ENCODE results near the gene BARX2.
"Not testable (repeated sequence)": the region's sequence is repeated elsewhere in the genome, so short reads cannot be mapped to it uniquely, and the experiment has no call there.

BARX2 gene, protein sequence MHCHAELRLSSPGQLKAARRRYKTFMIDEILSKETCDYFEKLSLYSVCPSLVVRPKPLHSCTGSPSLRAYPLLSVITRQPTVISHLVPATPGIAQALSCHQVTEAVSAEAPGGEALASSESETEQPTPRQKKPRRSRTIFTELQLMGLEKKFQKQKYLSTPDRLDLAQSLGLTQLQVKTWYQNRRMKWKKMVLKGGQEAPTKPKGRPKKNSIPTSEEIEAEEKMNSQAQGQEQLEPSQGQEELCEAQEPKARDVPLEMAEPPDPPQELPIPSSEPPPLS

DNA sequence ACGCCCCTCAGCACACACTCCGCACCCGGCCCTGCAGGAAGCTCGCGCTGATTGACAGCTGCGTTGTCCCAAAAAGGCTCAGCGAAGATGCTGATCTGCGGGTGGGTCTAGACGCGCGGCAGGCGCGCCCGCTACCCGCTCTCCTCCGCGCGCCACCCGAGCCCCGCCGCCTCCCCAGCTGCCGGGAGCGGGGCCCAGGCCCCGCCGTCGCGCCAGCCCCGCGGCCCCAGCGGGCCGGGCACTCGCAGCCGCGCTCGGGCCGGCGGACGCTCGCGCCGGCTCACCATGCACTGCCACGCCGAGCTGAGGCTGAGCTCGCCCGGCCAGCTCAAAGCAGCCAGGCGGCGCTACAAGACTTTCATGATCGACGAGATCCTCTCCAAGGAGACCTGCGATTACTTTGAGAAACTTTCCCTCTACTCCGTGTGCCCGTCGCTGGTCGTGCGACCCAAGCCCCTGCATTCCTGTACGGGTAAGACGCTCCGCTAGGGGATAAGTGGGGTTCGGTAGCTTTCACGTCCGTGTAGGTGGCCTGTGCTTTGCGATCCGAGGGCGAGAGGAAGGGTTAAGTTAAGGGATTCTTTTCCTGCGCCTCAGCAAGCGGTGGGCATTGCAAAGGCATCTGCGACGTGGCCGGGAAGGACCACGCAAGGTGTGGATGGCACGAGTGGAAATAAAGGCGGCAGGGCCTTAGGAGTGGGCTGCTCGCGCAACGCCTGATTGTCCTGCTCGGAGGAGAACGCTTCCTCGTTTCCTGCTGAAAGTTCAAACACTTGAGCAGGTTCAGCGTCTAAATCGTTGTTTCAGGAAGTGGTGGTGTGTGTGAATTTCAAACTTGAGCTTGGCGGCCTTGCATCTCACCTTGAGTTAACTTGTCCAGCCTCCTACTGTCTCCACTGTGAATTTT lies at the start of gene BARX2:
Gene BARX2, plus strand, starts transcription at position 98 of the 907 bp plus-strand sequence. Its CDS starts 188 bp downstream, at position 286.
- DNase-seq, result peak; percentile 21

DNA sequence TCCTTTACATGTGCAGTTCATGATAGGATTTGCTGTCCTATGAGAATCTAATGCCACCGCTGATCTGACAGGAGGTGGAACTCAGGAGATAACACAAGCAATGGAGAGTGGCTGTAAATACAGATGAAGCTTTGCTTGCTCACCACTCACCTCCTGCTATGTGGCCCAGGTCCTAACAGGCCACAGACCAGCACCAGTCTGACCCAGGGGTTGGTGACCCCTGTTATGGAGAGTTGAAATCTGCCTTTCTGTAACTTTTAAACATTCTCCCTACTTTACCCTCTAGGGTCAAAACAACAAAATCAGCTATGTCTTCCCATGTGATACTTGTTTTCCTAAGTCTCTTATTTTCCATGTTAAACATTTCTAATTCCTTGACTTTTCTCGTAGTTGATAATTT lies 48.7 kb upstream of the BARX2 start:
- no peak for DNase-seq

DNA sequence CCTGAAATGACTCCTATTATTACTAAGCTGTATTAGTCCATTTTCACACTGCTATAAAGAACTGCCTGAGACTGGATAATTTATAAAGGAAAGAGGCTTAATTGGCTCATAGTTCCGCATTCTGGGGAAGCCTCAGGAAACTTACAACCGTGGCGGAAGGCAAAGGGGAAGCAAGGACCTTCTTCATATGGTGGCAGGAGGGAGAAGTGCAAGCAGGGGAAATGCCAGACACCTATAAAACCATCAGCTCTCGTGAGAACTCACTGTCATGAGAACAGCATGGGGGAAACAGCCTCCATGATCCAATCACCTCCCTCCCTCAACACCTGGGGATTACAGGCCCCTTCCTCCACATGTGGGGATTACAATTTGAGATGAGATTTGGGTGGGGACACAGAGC lies 47.9 kb upstream of the BARX2 start:
- not testable (repeated sequence) for DNase-seq

DNA sequence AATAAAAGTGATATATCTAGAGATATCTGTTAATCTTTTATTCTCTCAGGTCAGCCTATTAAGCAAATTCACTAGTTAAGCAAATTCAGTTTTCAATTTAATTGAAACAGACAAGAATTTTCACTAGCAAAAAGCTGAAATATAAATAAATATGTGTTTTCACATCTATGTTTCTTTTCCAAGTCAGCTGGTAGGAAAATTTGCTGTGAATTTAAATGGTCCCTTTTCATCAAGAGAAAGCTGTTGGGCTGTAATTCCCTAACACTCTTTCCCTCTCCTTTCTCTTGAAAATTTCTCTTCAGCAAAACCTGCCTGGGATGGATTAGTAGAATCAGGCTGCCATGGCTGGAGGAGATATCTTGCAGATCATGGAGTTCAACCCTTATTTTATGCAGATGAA lies 46.9 kb upstream of the BARX2 start:
- DNase-seq, result no peak

DNA sequence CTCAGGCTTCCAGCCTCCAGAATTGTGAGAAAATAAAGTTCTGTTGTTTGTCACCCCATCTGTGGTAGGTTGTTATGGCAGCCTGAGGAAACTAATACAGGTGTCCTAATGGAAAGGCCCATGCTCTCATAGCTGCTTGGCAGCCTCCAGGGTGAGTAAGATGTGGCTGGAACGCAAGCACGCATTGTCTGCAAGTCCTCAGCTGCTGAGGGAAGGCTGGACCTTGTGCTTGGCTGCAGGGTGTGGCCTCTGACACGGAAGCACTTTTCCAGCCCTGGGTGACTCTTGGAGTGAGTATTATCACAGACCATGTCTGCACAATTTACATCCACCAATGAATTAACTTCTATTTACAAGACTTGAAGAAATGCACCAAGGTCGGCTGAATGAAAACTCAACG lies 44.4 kb upstream of the BARX2 start:
- no peak for DNase-seq

DNA sequence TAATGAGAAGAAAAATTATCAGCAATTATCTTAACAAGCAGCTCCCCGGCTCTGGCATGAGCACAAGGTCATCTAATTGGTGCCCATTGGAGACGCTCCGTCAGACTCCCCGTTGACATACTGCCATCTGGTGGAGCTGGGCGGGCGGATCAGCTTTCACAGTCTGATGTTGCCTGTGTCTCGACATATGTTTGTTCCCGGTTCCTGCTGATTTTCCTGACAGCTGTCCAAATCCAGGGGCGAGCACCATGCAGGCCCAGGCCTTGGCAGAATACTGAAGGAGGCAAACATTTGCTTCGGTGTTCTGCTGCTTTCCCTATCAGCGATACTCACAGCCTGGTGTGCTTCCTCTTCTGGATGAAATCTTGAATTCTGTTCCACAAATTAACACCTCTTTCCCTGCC lies 43.8 kb upstream of the BARX2 start:
- peak; percentile 68 for DNase-seq

DNA sequence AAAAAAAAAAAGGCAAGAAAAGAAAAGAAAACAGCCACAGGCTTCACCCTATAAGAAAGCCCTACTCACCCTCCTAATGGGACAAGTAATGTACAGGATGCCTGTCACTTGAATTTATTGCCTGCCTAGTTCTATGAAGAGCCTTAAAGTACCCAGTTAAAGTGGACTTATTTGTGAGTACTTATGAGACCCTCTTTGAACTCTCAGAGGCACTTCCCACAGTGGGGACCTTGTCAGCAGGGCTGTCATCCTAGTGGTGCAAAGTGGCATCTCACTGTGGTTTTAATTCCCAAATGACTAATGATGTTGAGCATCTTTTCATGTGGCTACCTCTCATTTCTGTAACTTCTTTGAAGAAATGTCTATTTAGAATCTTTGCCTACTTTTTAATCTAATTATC lies 41.8 kb upstream of the BARX2 start:
- DNase-seq, result no peak

DNA sequence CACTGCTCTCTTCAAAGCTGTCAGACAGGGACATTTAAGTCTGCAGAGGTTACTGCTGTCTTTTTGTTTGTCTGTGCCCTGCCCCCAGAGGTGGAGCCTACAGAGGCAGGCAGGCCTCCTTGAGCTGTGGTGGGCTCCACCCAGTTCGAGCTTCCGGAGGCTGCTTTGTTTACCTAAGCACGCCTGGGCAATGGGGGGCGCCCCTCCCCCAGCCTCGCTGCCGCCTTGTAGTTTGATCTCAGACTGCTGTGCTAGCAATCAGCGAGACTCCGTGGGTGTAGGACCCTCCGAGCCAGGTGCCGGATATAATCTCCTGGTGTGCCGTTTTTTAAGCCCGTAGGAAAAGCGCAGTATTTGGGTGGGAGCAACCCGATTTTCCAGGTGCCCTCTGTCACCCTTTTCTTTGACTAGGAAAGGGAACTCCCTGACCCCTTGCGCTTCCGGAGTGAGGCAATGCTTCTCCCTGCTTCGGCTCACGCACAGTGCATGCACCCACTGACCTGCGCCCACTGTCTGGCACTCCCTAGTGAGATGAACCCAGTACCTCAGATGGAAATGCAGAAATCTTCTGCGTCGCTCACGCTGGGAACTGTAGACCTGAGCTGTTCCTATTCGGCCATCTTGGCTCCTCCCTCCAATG lies 31.2 kb upstream of the BARX2 start:
- not testable (repeated sequence) for DNase-seq

DNA sequence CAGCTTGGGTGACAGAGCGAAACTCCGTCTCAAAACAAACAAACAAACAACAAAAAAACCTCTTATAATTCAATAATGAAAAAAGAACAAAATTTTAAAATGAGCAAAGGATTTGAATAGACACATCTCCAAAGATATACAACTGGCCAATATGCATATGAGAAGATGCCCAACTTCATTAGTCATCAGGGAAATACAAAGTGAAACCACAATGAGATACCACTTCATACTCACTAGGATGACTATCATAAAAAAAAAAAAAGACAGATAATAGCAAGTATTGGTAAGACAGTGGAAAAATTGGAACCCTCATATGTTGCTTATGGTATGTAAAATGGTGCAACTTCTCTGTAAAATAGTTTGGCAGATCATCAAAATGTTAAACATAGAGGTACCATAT lies 28.7 kb upstream of the BARX2 start:
- DNase-seq, result no peak

DNA sequence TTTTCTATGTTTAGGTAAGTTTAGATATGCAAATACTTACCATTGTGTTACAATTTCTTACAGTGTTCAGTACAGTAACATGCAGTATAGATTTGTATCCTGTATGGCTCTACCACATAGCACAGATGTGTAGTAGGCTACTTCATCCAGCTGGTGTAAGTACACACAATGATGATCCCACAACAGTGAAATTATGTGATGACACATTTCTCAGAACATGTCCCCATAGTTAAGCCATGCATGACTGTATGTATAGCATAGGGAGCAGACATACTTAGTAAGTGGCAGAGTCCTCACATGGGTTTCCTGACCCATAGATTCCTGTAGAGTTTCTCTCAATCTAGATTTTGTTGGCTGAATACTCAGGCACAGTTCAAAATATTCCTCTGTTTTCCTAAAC lies 26.8 kb upstream of the BARX2 start:
- no peak for DNase-seq

DNA sequence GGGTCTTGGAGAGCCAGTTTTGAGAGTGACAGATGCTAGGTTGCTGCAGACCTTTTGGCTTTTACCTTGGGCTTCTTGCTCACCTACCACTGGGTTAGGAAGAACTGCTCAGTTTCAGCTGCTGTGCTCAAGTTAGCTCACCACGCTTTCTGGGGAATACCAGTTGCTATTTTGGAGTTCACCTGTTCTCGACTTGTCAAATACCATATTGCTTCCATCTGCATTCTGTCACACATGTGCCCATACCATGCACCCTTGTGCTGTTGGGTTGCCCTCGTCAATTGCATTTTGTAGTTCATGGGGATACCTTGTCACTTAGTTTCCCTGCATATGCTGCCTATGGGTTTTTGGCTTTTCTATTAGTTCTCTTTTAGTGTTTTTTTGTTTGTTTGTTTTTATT lies 23.0 kb upstream of the BARX2 start:
- no peak for DNase-seq

DNA sequence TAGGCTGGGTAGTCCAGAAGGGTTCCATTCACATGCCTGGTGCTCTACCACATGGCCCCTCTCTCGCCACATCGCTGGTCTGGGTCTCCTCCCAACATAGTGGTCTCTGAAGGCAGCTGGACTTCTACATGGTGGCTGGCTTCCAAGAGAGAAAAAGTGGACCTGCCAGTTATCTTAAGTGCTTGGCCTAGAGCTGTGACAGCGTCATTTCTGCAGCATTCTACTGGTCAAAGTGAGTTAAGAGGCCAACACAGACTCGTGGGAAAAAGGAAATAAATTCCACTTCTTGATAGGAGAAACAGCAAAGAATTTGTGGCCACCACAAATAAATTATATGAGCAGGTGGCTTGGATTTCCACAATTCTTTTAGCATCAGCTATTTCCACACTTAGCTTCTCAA lies 21.0 kb upstream of the BARX2 start:
- DNase-seq, result no peak

DNA sequence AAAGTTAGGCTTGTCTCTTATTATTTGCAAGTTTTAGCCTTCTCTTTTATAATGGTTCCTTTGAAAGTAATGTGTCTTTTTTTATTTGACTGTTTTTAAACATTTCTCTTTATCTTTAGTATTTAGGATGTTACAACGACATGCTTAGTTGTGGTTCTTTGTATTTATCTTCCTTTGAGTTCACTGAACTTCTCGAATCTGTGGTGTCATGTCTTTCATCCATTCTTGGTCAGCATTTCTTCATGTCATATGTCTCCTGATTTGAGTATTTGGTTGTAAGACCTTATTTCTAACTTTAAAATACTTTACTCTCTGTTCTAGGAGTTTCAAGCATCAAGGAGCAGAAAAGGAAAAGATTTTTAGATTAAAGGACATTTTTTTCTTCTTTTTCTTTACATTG lies 15.9 kb upstream of the BARX2 start:
- no peak for DNase-seq

DNA sequence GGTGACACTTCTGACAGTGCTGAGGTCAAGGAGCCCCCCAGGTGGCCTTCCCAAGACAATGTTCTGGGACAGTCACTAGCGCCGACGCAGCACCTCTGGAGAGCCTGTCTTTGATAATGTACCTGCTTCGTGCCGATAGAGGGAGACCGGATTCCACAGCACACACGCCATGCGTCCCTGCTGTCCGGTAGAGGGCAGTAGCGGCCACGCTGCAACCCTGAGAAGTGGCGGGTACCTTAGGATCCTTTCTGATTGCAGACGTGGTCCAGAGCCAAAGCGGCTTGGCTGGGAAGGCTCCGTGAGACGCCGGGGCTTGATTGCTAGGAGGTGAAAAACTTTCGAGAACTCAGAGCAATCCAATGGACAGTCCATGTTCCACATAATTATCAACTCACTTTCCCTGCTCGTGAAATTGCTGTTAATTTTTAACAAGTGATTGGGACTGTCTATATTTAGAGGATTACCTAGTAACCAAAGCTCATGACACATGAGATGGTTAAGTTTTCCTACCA lies 11.4 kb upstream of the BARX2 start:
- DNase-seq, result peak; percentile 75

DNA sequence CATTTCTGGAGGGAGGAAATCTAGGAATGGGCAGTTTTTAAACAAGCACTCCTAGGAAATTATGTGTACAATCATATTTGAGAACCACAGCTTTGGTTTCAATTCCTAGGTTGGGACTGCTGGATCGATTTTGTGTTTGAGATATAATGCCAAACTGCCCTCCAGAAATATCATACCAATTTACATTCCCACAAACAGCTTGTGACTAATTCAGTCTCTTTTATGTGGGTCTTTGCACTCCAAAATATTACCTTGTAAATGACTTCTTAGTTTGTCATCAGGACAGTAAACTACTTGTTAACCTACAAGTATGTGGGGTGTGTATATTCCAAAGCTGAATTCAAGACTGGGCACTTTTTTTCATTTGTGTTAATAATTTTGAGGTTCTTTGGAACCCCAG lies 9.8 kb upstream of the BARX2 start:
- DNase-seq, result no peak

DNA sequence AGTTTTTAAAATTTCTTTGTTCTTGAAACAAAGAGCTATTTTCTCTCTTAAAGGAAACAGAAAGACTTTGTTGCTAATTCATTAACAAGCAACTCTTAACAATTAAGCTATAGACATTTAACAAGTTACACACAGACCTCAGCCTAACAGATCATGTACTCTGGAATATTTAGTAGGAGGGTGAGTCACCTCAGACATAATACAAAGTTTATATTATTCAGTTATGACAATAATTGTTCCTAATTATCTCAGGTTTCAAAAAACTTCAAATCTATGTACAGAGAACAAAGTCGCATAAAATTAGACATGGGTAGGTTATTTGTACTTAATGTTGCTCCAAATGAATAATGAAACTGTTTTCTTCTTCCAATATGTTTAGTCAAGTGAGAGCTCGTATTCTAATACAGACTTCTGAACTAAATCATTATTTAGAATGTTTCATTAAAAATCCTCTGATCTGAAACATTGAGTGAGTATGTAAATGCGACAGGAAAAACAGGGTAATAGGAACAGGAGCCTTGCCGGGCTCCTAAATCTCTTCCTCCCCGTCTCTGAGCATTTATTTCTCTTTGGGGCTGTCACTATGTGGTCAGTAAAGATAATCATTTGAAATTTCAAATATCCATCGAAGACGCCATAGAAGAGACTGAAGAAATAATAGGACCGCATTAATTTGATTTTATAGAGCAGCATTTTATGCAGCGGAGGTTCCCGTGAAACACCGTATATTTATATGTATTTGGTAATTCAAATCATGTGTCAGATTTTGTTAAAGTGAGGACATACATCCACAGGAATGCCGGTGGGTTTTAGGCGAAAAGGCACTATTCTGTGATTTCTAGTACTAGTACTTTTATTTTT lies 8.7 kb upstream of the BARX2 start:
- DNase-seq, result no peak

DNA sequence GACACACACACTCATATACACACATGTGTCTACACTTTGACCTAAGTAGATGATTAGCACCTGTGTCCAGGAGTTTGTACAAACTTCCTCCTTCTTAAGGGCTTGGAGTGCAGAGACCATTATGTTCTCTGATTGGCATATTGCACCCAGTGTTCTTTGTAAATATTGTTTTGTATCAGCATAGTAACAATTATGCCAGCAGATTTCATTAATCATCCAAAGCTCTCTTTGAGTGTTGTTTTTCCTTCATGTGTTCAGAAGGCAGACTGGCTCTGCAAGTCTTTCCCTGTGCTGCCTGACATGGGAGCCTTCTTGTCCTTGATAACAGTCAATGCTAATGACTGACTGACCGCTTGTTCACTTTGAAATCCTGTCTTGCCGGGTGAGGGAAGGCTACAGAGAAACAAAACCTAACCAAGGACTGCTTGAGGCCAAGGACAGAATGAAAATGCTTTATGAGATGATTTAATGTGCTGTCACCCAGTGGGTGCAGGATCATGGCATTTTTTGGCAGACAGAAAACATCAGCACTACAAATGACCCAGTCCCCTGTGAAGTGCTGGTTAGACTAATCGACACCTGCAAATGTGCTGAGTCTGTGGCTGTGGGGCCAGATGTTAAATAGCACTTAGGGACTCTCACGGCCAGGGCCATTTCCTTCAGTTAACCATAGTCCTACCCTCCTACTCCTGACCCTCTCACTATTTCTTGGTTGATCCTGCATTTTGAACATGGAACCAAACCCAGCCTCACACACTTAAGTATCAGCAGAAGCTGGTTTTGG lies 6.6 kb upstream of the BARX2 start:
- DNase-seq, result no peak

DNA sequence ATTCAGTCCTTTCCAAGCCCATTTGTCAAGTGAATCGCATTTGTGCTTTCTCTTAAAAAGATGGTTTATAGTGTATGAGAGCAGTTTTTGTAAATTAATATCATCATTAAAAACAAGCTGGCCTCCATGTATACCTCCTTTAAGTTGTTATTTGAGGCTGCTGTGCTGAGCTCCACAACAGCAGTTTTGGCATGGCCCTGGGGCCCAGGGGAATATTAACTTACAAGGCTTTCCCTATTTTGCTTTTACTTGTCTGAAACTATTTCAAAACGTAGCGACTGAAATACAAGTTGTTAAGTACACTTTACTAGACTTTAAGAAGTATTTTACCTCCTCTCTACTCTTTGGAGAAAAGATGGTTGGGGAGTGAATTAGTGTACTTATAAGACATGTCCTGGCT lies 4.9 kb upstream of the BARX2 start:
- DNase-seq, result no peak

DNA sequence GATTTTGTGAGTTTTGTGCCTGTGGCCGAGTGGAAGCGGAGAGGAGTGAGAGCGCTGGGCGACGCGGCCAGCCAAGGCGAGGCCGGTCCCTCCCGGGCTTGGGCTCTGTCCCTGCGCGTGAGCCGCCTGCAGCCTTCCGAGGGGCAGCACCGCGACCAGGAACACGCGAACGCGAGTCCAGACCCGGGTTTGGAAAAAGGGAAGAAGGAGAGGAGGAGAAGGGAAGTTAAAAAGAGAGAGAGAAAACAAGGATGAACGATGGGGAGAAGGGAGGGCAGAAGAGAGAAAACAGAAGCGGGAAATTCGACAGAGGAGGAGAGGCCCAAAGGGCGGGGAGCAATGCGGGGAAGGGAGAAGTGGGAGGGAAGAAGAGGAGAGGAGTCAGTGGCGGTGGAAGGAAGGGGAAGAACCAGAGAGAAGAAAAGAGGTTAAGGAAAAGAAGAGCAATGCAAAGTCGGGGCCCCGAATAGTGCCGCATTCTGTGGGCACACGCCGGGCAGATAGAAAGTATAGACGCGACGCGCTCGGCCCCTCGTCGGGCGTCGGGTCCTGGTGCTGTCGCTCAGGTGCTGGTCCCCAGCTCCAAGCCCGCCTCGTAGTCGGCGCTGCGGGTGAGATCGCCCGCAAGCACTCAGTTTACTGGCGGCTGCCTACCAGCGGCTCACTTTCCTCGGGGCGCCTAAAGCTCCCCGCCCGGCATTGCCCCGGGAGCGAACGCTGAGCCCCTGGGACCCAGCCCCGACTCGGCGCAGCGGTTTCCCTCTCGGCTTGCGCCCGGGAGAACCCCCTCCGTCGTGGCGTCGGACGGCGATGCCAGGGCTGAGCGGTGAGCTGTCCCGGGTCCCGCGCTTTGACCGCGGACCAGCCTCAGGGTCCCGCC lies 2.8 kb upstream of the BARX2 start:
- DNase-seq, result no peak

DNA sequence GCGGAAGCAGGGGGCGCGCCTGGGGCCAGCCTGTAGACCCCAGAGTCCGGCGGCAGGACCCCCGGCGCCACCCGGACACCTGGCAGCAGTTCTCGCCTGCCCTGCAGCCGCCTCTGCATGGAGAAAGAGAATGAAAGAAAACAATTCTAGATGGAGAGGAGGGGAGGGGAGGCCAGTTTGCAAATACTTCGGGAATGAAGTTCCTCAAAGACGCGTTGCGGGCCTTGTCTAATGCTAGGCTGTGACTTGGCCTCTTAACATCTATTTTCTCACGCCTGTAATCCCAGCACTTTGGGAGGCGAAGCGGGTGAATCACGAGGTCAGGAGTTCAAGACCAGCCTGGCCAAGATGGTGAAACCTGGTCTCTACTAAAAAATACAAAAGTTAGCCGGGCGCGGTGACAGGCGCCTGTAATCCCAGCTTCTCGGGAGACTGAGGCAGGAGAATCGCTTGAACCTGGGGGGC lies 2.1 kb upstream of the BARX2 start:
- DNase-seq, result no peak
